GM12865 (cell line): ENCODE results near the gene MBNL2.

Source experiments
- DNase-seq: peaks from one replicate; pipeline ENCODE4 v3.0.0; 2010; ENCODE audit warnings: low read depth
- H3K4me3 ChIP-seq: 2 replicates; pipeline ENCODE4 v1.5.1; 2011; ENCODE audit warnings: mild to moderate bottlenecking, low read depth, low read length, control low read depth
- CTCF ChIP-seq: IDR thresholded peaks from 2 replicates; pipeline ENCODE4 v1.5.1; 2011; ENCODE audit warnings: low read length, control low read depth, low read depth, inconsistent platforms; ENCODE audit not compliant: insufficient read depth; ENCODE audit errors: missing control alignments

The MBNL2 gene

DNA sequence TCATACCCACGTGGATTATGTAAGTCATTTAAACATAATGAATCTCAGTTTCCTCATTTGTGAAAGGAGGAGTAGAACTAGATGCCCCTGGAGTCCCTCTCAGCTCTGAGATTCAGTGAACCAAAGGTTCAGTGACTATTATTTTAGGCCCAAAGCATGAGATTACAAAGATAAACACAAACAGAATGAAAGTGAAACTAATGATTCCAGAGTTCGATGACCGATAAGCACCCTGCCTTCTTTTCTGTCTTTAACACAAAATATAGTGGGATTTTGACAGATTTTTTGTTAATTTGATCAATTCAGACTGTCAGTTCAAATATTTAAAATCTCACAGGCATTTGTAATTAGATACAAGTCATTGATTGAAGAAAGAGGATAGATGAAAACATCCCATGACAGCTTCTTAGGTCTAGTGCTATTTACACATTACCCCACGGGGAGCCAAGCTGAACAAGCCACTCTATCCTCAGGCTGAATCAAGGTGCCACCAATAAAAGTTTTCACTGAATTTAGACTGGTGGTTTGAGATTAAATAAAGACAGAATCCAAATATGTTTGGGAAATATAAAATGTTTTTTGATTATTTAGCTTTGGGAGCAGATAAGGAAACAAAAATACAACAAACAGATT lies 147.2 kb downstream of the MBNL2 start:
- DNase-seq = peak; percentile 24
- peak overlapping the region; percentile 53 for H3K4me3 ChIP-seq
- TF ChIP-seq CTCF = no peak

- H3K4me3 ChIP-seq = no peak overlapping the region
- no peak for DNase-seq
- TF ChIP-seq CTCF = no peak
Observed at GRCh38 chr13:97371486-97372109, 149.5 kb downstream of the MBNL2 start.

DNA sequence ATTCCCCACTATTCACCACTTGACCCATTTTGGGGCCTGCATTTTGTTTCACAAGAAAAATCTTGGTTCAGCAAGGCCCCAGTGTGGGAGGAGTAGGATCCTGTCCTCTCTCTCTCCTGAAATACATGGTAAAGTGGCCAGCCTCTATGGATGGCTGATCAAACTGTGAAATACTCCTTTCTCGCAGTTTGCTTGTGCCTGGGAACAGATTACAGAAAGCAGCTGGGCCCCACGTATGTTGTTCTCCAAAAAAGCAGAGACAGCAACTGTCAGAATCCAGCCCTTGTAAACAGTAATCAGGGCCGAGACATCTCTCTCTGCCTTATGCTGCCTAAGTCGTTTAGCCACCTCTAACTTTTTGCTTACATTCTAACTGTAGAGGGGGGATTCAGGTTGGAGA lies 150.8 kb downstream of the MBNL2 start:
- no peak overlapping the region for H3K4me3 ChIP-seq
- DNase-seq = no peak
- no peak for TF ChIP-seq CTCF

DNA sequence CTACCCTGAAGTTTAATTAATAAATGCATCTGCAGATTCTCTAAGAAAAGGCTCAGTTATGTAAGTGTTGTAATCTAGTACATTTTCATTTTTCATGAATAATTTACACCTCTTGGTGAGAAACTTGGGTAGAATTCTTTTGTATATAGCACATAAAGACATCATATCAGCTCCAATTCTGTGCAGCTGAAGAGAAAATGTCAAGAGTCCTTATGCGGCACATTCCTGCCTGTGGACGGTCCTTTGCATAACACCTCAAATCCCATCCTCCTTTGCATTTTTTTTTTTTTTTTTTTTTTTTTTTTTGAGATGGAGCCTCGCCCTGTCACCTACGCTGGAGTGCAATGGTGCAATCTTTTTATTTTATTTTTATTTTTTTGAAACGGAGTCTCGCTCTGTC lies 151.7 kb downstream of the MBNL2 start:
- no peak for DNase-seq
- H3K4me3 ChIP-seq = no peak overlapping the region

DNA sequence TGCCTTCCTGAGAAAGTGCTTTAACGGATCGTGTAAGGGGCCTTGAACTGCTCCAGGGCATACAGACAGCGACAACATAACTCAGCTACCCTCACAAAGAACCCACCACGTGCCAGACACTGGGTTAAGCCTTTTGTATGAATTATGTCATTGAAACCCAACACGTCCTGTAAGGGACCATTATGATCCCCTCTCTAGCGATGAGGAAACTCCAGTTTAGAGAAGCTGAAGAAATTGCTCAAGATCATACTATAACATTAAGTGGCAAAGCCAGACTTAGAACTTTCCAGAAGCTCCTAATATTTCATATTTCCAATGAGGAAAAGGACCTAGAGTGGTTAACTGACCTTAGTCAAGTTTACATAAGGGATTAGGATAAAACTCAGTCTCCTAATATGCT lies 154.8 kb downstream of the MBNL2 start:
- no peak overlapping the region for H3K4me3 ChIP-seq
- no peak for DNase-seq
- TF ChIP-seq CTCF = no peak

More for the DNA sequence above, 151.7 kb downstream of the MBNL2 start:
- no peak for TF ChIP-seq CTCF

DNA sequence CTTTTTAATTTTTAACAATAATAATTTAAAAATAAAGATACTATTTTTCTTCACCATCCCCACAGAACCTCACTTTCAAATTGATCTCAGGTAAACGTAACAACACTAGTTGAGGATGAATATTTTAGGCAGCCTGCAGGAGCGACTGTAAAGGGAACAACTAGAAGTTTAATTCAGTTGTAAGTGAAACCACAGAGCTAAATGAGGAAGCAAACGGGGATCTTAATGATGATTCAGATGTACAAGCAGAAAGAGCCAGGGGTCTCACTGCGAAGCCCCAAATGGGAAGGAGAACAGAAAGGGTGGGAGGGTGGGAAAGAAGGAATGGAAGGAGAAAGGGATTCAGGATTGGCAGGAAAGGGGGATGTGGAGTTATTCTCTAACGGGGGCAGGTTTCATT lies 157.3 kb downstream of the MBNL2 start:
- no peak for DNase-seq
- TF ChIP-seq CTCF = no peak
- no peak overlapping the region for H3K4me3 ChIP-seq

- no peak for DNase-seq
- no peak overlapping the region for H3K4me3 ChIP-seq
Observed at GRCh38 chr13:97380696-97381095, 158.6 kb downstream of the MBNL2 start.

More at GRCh38 chr13:97380696-97381095, 158.6 kb downstream of the MBNL2 start:
- no peak for TF ChIP-seq CTCF
